Measurements from ENCODE around the gene SRPK2.

The SRPK2 gene

DNA sequence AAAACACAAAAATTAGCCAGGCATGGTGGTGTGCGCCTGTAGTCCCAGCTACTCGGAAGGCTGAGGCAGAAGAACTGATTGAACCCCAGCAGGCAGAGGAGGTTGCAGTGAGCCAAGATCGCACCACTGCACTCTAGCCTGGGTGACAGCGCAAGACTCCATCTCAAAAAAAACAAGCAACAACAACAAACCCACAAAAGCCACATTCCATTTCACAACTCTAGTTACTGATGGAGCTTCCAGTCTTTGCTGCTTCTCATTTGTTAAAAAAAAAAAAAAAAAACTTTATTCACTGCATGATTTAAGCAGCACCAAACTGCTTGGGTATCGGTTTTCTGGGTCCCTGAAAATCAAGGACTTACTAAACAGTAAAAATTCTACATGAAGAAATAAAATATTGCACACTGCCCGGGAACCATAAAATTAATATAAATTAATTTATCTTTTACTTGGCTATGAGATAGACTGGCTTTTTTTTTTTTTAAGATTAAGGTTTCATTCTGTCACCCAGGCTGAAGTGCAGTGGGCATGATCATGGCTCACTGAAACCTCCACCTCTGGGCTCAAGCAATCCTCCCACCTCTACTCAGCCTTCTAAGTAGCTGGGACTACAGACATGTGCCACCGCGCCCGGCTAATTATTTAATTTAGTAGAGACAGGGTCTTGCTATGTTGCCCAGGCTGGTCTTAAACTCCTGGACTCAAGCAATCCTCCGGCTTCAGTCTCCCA is 42.0 kb downstream of the SRPK2 start:
- H2AFZ ChIP-seq (ENCODE audit: low read length), result no peak overlapping the region
- no peaks in the 10 kb centered on the region for H3F3A ChIP-seq (ENCODE audit: low read depth)
- no peaks in the 10 kb centered on the region for H3K9me3 ChIP-seq (ENCODE audit: insufficient read depth, low read depth, low read length)
- H3K9ac ChIP-seq (ENCODE audit: low read depth, low read length, poor library complexity, severe bottlenecking), result no peak overlapping the region
- H3K36me3 ChIP-seq (ENCODE audit: insufficient read depth, low read length), result no peaks in the 10 kb centered on the region
- H4K20me1 ChIP-seq (ENCODE audit: insufficient read depth, low read length, poor library complexity, severe bottlenecking), result peaks cover 27% of the 10 kb centered on the region
- peak overlapping the region; percentile 7 for H3K4me2 ChIP-seq (ENCODE audit: low read depth, low read length, poor library complexity, severe bottlenecking)
- peaks cover 98% of the 10 kb centered on the region for H3K79me2 ChIP-seq (ENCODE audit: insufficient read depth, low read length)
- TF ChIP-seq, protein P1, sequence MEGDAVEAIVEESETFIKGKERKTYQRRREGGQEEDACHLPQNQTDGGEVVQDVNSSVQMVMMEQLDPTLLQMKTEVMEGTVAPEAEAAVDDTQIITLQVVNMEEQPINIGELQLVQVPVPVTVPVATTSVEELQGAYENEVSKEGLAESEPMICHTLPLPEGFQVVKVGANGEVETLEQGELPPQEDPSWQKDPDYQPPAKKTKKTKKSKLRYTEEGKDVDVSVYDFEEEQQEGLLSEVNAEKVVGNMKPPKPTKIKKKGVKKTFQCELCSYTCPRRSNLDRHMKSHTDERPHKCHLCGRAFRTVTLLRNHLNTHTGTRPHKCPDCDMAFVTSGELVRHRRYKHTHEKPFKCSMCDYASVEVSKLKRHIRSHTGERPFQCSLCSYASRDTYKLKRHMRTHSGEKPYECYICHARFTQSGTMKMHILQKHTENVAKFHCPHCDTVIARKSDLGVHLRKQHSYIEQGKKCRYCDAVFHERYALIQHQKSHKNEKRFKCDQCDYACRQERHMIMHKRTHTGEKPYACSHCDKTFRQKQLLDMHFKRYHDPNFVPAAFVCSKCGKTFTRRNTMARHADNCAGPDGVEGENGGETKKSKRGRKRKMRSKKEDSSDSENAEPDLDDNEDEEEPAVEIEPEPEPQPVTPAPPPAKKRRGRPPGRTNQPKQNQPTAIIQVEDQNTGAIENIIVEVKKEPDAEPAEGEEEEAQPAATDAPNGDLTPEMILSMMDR (conservative IDR thresholded peaks at IDR 0.05; ENCODE audit: low read length), result no peak
- TF ChIP-seq EZH2phosphoT487 (IDR thresholded peaks at IDR 0.05; ENCODE audit: borderline replicate concordance), result no peak
- no peaks in the 10 kb centered on the region for H3K27me3 ChIP-seq (ENCODE audit: insufficient read depth, low read length, poor library complexity, severe bottlenecking)
- peaks cover 41% of the 10 kb centered on the region for H3K4me1 ChIP-seq (ENCODE audit: insufficient read depth, low read length, poor library complexity, severe bottlenecking)
- no peak overlapping the region for H3K4me3 ChIP-seq (ENCODE audit: low read length, poor library complexity, severe bottlenecking)
- H3K9me2 ChIP-seq (replicated peaks; ENCODE audit: low read depth, low read length), result no peaks in the 10 kb centered on the region

DNA sequence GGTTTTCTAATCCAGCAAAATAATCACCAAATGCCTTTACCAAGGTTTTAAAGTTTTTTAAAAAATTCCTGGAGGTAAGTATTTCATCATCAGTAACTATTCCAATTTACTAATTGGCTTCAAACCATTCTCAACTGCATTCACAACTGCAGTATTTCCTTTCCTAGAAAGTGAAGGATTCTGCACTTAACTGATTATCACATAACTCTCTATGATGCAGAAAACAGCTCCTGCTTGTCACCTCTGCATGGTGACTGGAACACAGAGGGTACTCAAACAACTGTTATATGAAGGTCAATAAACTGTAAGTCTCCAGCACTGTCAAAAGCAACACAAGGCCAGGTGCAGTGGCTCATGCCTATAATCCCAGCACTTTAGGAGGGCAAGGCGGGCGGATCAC is 42.6 kb downstream of the SRPK2 start:
- Histone ChIP-seq H4K20me1 (ENCODE audit: insufficient read depth, low read length, poor library complexity, severe bottlenecking) (peaks cover 27% of the 10 kb centered on the region), H3K36me3 (ENCODE audit: insufficient read depth, low read length) (no peaks in the 10 kb centered on the region), H3K79me2 (ENCODE audit: insufficient read depth, low read length) (peaks cover 98% of the 10 kb centered on the region), H3K9me3 (ENCODE audit: insufficient read depth, low read depth, low read length) (no peaks in the 10 kb centered on the region), H3F3A (ENCODE audit: low read depth) (no peaks in the 10 kb centered on the region), H3K4me2 (ENCODE audit: low read depth, low read length, poor library complexity, severe bottlenecking) (peak overlapping the region; percentile 7), H3K9ac (ENCODE audit: low read depth, low read length, poor library complexity, severe bottlenecking) (no peak overlapping the region), H3K4me3 (ENCODE audit: low read length, poor library complexity, severe bottlenecking) (no peak overlapping the region), H3K9me2 (replicated peaks; ENCODE audit: low read depth, low read length) (no peaks in the 10 kb centered on the region), H3K27me3 (ENCODE audit: insufficient read depth, low read length, poor library complexity, severe bottlenecking) (no peaks in the 10 kb centered on the region), H2AFZ (ENCODE audit: low read length) (no peak overlapping the region), H3K4me1 (ENCODE audit: insufficient read depth, low read length, poor library complexity, severe bottlenecking) (peaks cover 35% of the 10 kb centered on the region)
- no peak for TF ChIP-seq EZH2phosphoT487 (IDR thresholded peaks at IDR 0.05; ENCODE audit: borderline replicate concordance)
- TF ChIP-seq, protein P1 (conservative IDR thresholded peaks at IDR 0.05; ENCODE audit: low read length), result no peak

DNA sequence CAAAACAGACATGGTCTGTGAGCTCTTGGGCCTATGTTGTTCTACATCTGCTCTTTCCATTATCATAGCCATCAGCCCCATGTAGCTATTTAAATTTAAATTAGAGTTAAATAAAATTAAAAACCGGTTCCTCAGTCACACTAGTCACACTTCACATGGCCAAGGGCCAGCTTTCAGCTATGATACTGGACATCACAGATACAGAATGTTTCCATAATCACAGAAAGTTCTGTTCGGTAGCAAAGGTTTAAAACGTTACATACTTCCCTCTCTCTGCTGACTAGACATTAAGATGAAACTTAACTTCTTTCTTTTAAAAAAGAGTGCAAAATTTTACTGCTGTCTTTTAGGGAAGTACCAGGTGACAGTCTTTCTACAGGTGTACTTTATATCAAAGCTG is 43.0 kb downstream of the SRPK2 start:
- no peaks in the 10 kb centered on the region for H3K9me3 ChIP-seq (ENCODE audit: insufficient read depth, low read depth, low read length)
- no peaks in the 10 kb centered on the region for H3F3A ChIP-seq (ENCODE audit: low read depth)
- peak overlapping the region; percentile 7 for H3K4me2 ChIP-seq (ENCODE audit: low read depth, low read length, poor library complexity, severe bottlenecking)
- H3K9me2 ChIP-seq (replicated peaks; ENCODE audit: low read depth, low read length), result no peaks in the 10 kb centered on the region
- no peaks in the 10 kb centered on the region for H3K27me3 ChIP-seq (ENCODE audit: insufficient read depth, low read length, poor library complexity, severe bottlenecking)
- TF ChIP-seq, protein P1 (conservative IDR thresholded peaks at IDR 0.05; ENCODE audit: low read length), result no peak
- no peak for TF ChIP-seq EZH2phosphoT487 (IDR thresholded peaks at IDR 0.05; ENCODE audit: borderline replicate concordance)
- H3K36me3 ChIP-seq (ENCODE audit: insufficient read depth, low read length), result no peaks in the 10 kb centered on the region
- peaks cover 31% of the 10 kb centered on the region for H3K4me1 ChIP-seq (ENCODE audit: insufficient read depth, low read length, poor library complexity, severe bottlenecking)
- H4K20me1 ChIP-seq (ENCODE audit: insufficient read depth, low read length, poor library complexity, severe bottlenecking), result peaks cover 30% of the 10 kb centered on the region
- H2AFZ ChIP-seq (ENCODE audit: low read length), result no peak overlapping the region
- no peak overlapping the region for H3K9ac ChIP-seq (ENCODE audit: low read depth, low read length, poor library complexity, severe bottlenecking)
- H3K4me3 ChIP-seq (ENCODE audit: low read length, poor library complexity, severe bottlenecking), result no peak overlapping the region
- H3K79me2 ChIP-seq (ENCODE audit: insufficient read depth, low read length), result peaks cover 98% of the 10 kb centered on the region

Measured in Loucy (cell line).